ENCODE measurements around the gene TCP11L1. TPM values are rescaled to one million over a fixed set of nuclear protein-coding genes. Genes with fewer than 3 reads are reported as not detected.

Gene TCP11L1
- total and polyA plus RNA-seq, 9 of the 15 experiments (the other 6 are each of a cell fraction or from before 2014, with no cell fraction given) = 1.6 to 15.3 (median 5.4) TPM

- whole genome bisulfite sequencing (ENCODE audit: insufficient coverage, low coverage, missing lambda C conversion rate) = 38% methylated on average over 1 of the region's 1 CpG
- H3K4me3 ChIP-seq = no peak overlapping the region
- BruUV-seq (replicated peaks) = no TSS peak
These were observed 17.9 kb upstream of the TCP11L1 start for GRCh38 chr11:33021501-33021900.

More at GRCh38 chr11:33021501-33021900, 17.9 kb upstream of the TCP11L1 start:
- Histone ChIP-seq H3K79me2 (ENCODE audit: control insufficient read depth, insufficient read depth, low read length) (peaks cover 14% of the 10 kb centered on the region; the same call in 2 of the 3 replicates), H3K36me3 (ENCODE audit: control insufficient read depth, insufficient read depth, low read length) (no peaks in the 10 kb centered on the region; the same call in 2 of the 3 replicates), H4K20me1 (replicated peaks; ENCODE audit: control insufficient read depth, insufficient read depth, low read length) (no peaks in the 10 kb centered on the region), H3K9me3 (replicated peaks; ENCODE audit: control insufficient read depth, insufficient read depth, low read depth, low read length) (no peaks in the 10 kb centered on the region), H3K4me1 (replicated peaks in 1 of 2; ENCODE audit: control insufficient read depth in 2 of 2, insufficient read depth in 2 of 2, low read length in 2 of 2) (peaks cover 0 to 15% of the 10 kb centered on the region in 2 experiments; a peak in 2 of 5 replicates), H3K9me1 (ENCODE audit: control insufficient read depth, insufficient read depth, low read length) (no peaks in the 10 kb centered on the region), H2AFZ (ENCODE audit: low read depth, low read length) (no peak overlapping the region), H3K27ac (ENCODE audit: extremely low read depth, low read depth, low read length) (no peak overlapping the region), H3K27me3 (ENCODE audit: control insufficient read depth in 2 of 2, insufficient read depth in 2 of 2, low read length in 2 of 2) (no peaks in the 10 kb centered on the region), H3K9ac (ENCODE audit: insufficient read depth in 1 of 2, low read depth in 2 of 2, low read length in 2 of 2) (no peak overlapping the region), H3K4me2 (ENCODE audit: insufficient read depth, low read length) (no peak overlapping the region)
- ChIA-PET POLR2A (interaction anchor here (0.7 to 3.0 kb wide), 3 partner anchors 11 to 296 kb away, joined by 3 to 15 read pairs (median 5); no protein-coding TSS in a partner anchor), CTCF (ENCODE audit: low intra/inter-chr PET ratio) (no interaction called here)
- no peak for DNase-seq (ENCODE audit: extremely low read depth in 1 of 4, low spot score in 3 of 4)
- no peak for TF ChIP-seq KDM2B (CRISPR knock-in tag; IDR thresholded peaks at IDR 0.05)
- no peak for TF ChIP-seq SMARCA5 (IDR thresholded peaks at IDR 0.05)
- no peak for TF ChIP-seq ZFP36 (IDR thresholded peaks at IDR 0.05; ENCODE audit: low read depth, low read length, partially characterized antibody)
- TF ChIP-seq ELF2 (CRISPR knock-in tag; IDR thresholded peaks at IDR 0.05) = no peak
- TF ChIP-seq CEBPG (CRISPR knock-in tag; IDR thresholded peaks at IDR 0.05) = no peak
- no peak for TF ChIP-seq CEBPG (tag; conservative IDR thresholded peaks at IDR 0.05 in 1 of 2, IDR thresholded peaks at IDR 0.05 in 1 of 2)
- TF ChIP-seq ZNF165 (CRISPR knock-in tag; IDR thresholded peaks at IDR 0.05; ENCODE audit: borderline replicate concordance) = no peak
- no peak for TF ChIP-seq THRA (IDR thresholded peaks at IDR 0.05)
- TF ChIP-seq ZNF655 (CRISPR knock-in tag; IDR thresholded peaks at IDR 0.05) = no peak
- TF ChIP-seq ILK (tag; IDR thresholded peaks at IDR 0.05; ENCODE audit: borderline replicate concordance, low read depth) = no peak
- TF ChIP-seq TCF7L2 (IDR thresholded peaks at IDR 0.05; ENCODE audit: low read depth, low read length) = no peak
- TF ChIP-seq GABPB2 (CRISPR knock-in tag; conservative IDR thresholded peaks at IDR 0.05) = no peak
- no peak for TF ChIP-seq POLR2B (IDR thresholded peaks at IDR 0.05; ENCODE audit: low read depth, partially characterized antibody)
- TF ChIP-seq MEF2A (IDR thresholded peaks at IDR 0.05; ENCODE audit: control insufficient read depth, low read depth, low read length) = no peak
- no peak for TF ChIP-seq ZNF175 (CRISPR knock-in tag; IDR thresholded peaks at IDR 0.05; ENCODE audit: low read depth)
- TF ChIP-seq NCOA2 (IDR thresholded peaks at IDR 0.05; ENCODE audit: partially characterized antibody in 2 of 2) = no peak
- no peak for TF ChIP-seq TFAM (CRISPR knock-in tag; conservative IDR thresholded peaks at IDR 0.05)
- TF ChIP-seq POLR3A (IDR thresholded peaks at IDR 0.05; ENCODE audit: borderline replicate concordance, extremely low read depth, insufficient read depth, insufficient read length) = no peak
- no peak for TF ChIP-seq RBM15 (IDR thresholded peaks at IDR 0.05; ENCODE audit: insufficient read depth, low read length)
- TF ChIP-seq E2F1 (CRISPR knock-in tag; IDR thresholded peaks at IDR 0.05) = no peak
- no peak for TF ChIP-seq ZNF431 (CRISPR knock-in tag; IDR thresholded peaks at IDR 0.05)
- in situ Hi-C loops (cut with MboI) (no loop called here), intact Hi-C loops (cut with micrococcal nuclease) (no loop called here)
- no peak for ATAC-seq
- no peak for FAIRE-seq
